GM12874 (cell line): ENCODE measurements around the gene TMEM205.
A peak's percentile ranks its signal among the peaks of the same experiment; 100 is the strongest.

Source experiments
- TF ChIP-seq, protein P1 (sequence below): IDR thresholded peaks from 2 replicates; pipeline ENCODE4 v1.5.1; 2011; ENCODE audit warnings: low read depth, mild to moderate bottlenecking, control low read depth, low read length, moderate library complexity; ENCODE audit not compliant: insufficient read depth

The TMEM205 gene

DNA sequence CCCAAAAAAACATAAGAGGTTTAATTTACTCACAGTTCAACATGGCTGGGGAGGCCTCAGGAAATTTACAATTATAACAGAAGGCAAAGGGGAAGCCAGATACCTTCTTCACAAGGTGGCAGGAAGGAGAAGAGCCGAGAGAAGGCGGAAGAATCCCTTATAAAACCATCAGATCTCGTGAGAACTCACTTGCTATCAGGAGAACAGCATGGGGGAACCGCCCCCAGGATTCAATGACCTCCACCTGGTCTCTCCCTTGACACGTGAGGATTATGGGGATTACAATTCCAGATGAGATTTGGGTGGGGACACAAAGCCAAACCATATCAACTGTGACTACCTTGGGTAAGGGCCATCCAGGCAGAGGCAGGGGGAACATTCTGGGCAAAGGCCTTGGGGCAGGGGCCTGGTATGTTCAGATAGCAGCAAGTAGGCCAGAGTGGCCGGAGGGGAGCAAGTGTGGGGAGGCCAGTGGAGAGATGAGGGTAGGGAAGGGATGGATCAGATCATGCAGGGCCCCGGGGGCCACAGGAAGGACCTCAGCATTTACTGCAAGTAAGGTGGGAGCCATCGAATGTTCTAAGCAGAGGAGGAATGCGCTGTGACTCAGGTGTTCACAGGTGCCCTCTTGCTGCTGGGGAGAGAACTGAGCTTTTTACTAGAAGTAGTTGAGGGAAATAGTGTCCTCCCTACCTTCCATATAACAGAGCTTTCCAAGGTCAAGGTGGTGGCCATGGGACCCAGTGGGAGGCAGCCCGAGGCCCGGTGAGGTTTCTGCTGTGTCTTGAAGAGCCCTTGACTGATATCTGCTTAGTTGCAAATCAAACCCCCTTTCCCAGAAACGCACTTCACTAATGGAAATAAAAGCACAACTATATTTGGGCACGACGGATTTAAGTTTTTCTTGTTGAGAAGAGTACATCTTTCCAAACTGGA, 24.6 kb downstream of the TMEM205 start:
- TF ChIP-seq, protein P1, sequence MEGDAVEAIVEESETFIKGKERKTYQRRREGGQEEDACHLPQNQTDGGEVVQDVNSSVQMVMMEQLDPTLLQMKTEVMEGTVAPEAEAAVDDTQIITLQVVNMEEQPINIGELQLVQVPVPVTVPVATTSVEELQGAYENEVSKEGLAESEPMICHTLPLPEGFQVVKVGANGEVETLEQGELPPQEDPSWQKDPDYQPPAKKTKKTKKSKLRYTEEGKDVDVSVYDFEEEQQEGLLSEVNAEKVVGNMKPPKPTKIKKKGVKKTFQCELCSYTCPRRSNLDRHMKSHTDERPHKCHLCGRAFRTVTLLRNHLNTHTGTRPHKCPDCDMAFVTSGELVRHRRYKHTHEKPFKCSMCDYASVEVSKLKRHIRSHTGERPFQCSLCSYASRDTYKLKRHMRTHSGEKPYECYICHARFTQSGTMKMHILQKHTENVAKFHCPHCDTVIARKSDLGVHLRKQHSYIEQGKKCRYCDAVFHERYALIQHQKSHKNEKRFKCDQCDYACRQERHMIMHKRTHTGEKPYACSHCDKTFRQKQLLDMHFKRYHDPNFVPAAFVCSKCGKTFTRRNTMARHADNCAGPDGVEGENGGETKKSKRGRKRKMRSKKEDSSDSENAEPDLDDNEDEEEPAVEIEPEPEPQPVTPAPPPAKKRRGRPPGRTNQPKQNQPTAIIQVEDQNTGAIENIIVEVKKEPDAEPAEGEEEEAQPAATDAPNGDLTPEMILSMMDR = 0 out of 2 replicates have a peak, but pooled peaks have one; percentile 26

DNA sequence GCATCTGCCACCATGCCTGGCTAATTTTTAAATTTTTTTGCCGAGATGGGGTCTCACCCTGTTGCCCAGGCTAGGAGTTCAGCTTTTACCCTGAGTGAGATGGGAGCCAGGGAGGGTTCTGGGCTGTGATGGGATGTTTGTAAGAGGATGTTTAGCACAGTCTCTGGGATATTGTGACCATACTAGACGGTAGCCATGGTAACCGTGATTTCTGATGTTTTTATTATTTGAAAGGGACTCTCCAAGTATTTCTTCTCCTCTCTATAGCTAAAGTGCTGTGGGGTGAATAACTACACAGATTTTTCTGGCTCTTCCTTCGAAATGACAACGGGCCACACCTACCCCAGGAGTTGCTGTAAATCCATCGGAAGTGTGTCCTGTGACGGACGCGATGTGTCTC, 39.7 kb downstream of the TMEM205 start:
- TF ChIP-seq, protein P1 = no peak

DNA sequence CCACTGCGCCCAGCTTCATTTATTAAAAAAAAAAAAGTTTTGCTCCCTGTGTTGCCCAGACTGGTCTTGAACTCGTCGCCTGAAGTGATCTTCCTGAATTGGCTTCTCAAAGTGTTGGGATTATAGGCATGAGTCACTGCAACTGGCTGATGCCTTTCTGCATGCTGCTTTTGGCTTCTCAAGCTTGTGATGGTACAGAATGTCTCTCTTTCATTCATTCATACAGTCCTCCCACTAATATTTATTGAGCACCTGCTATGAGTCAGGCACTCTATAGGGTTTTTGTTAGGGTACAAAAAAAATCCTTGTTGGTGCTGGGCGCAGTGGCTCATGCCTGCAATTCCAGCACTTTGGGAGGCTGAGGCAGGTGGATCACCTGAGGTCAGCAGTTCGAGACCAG, 41.1 kb downstream of the TMEM205 start:
- TF ChIP-seq, protein P1 = no peak

DNA sequence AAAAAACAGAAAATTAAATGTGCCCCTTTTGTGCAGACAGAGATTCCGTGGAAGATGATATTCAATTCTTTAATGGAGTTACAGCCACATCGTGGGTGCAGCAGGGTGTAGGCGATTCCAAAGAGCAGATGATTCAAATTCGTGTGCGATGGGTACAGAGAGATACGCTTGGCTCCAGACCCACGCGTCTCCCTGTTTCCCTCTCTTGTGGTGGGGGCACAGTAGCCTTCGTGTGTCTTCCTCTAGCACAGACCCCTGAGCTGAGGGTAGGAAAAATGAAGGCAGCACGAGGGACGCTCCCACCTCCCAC, 45.3 kb downstream of the TMEM205 start:
- TF ChIP-seq, protein P1 = no peak

DNA sequence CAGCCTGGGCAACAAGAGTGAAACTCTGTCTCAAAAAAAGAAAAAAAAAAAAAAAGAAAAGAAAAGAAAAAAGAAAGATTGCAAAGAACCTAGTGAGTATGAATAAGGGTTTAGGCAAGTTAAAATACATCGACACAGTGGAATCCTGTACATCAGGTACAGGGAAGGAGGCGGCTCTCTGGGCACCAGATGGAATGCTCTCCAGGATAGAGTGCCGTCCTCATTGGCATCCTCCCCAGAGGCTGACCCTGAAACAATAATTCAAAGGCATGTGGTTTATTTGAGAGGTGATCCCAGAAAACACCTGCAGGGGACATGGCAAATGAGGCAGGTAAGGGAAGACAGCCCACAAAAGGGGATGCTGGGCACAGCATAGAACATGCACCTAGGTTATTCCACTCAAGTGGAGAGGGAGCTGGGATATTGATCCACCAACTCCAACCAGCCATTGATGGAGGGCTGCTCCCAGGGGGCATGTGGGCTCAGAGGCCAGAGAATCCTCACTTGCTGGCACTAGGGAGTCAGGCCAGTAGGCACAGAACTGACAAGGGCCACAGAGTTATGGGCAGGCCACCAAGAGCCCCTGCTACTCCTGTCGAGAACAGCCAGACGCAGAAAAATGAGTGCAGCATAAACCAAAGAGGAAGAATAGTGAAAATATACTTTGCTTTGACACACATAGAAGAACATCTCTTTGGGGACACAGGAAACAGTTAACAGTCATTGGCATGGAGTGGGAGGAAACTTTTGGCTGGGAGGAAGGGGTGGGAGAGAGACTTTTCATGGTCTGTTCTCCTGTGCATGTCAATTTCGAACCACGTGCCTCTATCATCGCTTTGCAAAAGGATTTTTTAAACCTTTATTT, 45.9 kb downstream of the TMEM205 start:
- TF ChIP-seq, protein P1 = no peak

DNA sequence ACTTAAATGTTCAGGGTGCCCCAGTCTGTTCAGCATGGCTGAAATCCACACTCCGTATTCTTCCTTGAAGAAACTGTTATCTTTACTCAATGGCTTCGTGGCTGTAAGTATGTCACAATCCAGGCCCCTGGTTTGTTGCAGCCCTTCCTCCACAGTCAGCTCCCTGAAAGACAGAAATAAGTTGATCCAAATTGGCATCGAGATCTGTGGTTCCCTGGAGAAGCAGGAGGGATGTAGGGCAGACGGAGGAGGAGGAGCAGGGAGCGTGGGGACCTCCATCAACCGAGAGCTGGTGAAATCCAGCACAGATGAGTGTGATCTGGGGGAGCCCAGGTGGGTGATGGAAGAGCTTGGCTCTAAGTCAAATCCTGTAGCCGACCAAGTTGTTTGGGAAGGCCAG, 49.8 kb downstream of the TMEM205 start:
- TF ChIP-seq, protein P1 = no peak

DNA sequence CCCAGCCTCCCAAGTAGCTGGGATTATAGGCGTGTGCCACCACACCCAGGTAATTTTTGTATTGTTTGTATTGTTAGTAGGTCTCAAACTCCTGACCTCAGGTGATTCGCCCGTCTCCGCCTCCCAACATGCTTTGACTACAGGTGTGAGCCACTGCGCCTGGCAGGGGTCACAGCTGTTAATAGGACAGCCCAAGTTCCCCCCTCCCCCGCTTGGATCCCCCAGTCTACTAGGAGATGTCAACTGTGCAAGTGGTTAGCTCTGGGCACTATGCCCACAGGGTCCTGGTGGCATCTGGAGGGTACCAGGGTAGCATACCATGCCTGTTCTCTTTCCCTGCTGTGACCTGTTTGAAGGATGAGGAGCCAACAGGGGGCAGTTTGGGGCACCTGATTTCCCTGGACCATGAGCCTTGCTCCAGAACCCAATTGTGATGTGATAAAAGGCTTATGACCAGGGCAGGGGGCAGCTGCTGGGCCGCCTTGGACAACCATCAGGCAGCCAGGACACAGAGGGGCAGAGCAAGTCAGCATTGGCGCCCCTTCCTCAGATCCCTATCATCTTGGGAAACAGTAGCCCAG, 50.3 kb downstream of the TMEM205 start, which contains the start of gene TSPAN16:
TSPAN16 (plus strand) TSS at position 496 of the 581 bp plus-strand sequence. CDS start 138 bp downstream, outside the sequence.
- TF ChIP-seq, protein P1 = 0 out of 2 replicates have a peak, but pooled peaks have one; percentile 2
